COR-L47 (cell line): ENCODE results near the gene RGMA.
A peak's percentile ranks its signal among the peaks of the same experiment; 100 is the strongest.
"Not testable (repeated sequence)": the region's sequence is repeated elsewhere in the genome, so short reads cannot be mapped to it uniquely, and the experiment has no call there.

Source experiments
- DNase-seq: peaks from one replicate; lab custom pipeline; 2025; lab: John Stamatoyannopoulos, UW

RGMA gene

DNA sequence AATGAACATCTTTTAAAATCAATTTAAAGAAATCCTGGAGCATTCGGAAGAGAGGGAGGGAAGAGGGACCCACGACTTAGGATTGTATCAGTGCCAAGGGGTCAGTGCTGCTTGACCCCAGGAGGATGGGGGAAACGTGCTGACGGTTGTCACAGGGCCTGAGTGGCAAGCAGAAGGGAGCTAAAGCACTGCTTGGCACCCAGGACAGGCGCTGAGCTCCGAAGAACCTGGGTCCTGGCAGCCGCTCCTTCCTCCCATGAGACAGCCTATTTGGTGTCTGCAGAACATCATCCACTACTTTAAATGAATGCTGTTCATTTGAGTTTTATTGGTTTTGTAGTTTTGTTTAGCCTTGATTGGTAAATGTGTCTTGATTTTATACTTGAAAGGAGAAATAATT is 54.5 kb downstream of the RGMA start:
- DNase-seq, result no peak

DNA sequence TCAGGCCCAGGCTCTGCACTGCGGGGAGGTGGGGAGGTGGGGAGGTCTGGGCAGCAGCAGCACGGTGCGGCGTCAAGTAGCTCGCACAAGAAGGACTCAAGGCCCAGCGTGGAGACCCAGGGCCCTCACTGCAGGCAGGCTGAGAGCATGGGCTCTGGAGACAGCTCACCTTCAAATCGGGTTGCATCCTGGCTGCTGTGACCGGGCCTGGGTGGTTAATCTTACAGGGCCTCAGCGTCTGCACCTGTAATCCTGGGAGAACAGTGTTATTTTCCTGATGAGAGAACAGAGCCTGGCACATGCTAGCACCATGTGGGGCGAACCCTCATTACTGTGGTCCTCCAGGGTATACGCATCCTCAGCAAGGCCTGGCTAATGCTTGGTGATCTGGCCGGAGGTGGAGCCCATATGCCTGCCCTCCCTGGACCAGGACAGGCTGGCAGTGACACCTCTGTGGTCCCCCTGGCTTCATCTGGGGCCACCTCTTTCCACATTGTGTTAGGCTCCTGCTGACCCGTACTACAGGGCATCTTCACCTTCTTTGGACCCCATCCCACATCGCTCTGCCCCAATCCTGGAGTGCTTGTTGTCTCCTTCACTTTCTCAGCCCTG is 55.5 kb downstream of the RGMA start:
- no peak for DNase-seq

DNA sequence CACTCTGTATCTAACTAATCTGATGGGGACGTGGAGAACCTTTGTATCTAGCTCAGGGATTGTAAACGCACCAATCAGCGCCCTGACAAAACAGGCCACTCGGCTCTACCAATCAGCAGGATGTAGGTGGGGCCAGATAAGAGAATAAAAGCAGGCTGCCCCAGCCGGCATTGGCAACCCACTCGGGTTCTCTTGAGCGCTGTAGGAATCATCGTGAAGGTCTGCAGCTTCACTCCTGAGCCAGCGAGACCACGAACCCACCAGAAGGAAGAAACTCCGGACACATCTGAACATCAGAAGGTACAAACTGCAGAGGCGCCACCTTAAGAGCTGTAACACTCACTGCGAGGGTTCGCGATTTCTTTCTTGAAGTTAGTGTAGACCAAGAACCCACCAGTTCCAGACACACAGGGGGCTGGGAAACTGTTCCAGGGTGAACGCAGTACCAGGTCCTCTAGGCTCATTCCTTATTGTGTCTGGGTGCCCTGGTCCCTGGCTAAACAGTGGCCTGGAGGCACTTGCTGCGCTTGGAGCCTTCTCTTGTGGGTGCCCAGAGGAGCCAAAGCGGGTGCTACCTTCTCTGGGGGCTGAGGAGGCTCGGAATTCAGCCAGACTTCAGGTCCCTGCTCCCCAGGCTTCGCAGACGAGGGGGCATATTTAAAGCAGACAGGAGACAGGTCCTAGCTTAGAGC is 56.4 kb downstream of the RGMA start:
- DNase-seq, result not testable (repeated sequence)

DNA sequence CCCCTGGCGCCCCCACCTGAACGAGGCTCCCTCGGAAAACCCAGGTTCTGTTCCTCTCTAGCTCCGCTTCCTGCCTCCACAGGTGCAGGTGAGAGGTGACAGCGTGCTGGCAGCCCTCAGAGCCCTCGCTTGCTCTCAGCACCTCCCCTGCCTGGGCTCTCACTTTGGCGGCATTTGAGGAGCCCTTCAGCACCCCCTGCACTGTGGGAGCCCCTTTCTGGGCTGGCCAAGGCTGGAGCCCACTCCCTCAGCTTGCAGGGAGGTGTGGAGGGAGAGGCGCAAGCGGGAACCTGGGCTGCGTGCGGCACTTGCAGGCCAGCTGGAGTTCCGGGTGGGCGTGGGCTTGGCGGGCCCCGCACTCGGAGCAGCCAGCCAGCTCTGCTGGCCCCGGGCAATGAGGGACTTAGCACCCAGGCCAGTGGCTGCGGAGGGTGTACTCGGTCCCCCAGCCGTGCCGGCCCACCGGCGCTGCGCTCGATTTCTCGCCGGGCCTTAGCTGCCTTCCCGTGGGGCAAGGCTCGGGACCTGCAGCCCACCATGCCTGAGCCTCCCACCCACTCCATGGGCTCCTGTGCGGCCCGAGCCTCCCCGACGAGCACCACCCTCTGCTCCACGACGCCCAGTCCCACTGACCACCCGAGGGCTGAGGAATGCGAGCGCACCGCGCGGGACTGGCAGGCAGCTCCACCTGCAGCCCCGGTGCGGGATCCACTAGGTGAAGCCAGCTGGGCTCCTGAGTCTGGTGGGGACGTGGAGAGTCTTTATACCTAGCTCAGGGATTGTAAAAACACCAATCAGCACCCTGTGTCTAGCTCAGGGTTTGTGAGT is 57.2 kb downstream of the RGMA start:
- DNase-seq, result not testable (repeated sequence)

DNA sequence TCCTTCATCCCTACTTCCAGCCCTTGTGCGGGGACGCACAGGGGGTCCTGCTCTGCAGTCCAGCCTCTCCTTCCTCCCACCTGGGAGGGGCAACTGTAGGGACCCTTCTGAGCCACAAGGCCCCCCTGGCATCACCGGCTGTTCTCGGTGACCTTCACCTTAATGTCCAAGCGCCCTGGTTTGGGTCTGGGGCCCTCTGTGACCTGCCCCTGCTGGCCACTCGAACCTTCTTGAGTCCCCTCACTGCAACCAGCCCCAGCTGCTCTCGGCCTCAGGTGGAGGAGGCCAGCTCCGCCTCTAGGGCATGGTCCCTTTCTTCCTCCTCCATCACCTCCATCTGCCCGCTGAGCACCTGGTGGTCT is 57.9 kb downstream of the RGMA start:
- DNase-seq, result no peak

DNA sequence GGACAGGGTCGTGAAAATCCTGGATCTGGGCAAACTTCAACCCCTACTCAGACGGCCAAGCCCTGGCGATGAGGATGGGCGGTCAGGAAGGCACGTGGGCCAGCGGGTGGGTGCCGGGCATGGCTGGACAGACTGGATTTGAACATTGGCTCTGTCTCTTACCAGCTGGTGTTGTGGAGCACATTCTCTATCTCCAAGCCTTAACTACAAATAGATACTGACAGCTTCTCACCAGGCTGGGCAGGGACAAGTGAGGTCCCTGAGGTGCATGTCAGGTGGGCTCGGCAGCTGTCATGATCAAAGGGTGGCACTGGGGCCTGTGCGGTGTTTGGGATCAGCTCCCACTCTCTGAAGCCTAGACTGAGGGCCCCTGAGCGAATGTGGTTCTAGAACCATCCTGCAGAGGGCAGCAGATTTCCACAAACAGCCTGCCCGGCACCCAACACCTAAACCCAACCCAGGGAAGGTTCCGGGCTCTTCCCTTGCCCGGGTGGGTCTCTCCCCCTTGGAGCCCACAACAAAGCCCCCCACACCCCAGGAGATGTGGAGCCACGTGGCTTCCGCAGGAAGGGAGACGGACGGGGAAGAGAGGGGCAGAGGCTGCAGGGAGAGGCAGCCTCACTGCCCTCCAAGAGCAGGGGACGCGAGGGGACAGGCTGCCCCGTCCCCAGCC is 58.4 kb downstream of the RGMA start:
- peak; percentile 22 for DNase-seq

DNA sequence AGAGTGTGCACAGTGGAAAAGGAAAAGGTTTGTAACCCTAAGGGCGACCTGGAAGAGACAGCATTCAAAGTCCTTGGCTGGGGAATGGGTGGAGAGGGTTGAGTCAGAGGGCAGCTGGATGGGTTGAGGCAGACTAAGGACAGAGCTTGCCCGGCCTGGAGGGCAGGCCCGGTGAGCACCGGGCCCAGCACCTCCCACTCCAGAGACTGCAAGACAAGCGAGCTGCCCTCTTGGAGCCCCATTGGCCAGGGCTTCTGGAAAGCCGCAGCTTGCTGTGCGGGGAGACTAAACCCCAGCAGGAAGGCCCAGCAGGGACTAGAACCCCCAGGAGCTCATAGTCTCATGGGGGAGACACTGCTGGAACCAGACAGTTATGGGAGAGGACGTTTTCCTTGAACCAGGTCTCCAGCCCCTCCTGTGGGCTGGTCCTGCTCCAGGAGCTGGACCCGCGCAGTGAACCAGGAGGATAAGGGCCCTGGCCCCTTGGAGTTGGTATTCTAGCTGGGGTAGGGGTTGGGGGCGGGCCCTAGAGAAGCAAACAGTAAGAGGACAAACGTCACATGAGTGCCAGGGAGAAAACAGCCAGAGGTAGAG is 59.1 kb downstream of the RGMA start:
- DNase-seq, result no peak

DNA sequence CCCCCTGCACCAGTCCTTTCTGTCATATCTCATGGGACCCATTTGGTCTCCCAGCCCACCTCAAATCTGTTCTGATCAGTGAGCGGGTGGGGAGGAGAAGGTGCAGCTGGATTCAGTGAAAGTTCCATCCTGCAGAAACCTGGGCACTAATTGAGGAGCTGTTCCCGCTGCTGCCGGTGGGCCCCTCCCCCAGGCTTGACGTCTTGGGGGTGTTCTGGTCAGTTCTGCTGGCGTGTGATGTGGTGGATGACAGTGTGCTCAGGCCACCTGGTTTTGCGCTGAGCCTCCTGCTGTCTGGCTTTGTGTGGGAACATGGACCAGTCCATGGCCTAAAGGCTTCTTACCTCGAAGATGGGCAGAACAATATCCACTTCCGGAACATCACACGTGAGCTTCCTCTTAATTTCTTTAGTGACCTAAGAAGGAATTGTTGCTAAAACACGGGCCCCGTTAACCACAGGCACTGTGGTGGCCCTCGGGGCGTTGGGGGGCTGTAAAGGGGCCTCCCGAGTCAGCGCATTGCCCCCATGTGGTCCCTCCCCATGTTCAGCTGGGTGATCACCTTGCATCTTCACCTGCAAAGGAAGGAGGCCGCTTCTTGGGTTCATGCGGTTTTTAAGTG is 59.7 kb downstream of the RGMA start:
- no peak for DNase-seq

DNA sequence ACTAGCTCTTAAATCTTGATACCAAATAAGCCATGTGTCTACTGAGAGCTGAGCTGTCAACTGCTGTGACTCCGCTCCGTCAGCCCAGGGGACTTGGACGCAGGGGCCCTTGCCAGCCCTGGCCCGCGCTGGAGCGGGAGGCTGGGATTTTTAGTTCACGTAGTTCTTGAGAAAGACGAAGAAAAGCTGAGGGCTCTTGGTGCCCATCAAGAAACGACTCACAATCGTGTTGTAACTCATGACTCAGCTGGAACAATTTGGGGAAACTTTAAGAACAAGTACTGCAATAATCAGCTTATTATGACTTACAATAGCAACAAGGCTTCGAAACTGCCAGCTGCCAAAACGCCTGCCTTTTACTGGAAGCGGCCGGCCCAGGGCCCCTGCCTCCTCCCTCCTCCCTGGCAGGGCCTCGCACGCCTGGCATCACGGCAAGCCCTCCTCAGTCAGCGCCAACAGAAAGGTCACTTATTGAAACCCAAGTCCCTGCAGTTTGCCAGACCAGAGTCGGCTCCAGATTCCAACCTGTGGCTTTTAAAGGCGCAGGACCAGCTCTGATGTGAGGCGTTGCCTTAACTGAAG is 60.3 kb downstream of the RGMA start:
- no peak for DNase-seq

DNA sequence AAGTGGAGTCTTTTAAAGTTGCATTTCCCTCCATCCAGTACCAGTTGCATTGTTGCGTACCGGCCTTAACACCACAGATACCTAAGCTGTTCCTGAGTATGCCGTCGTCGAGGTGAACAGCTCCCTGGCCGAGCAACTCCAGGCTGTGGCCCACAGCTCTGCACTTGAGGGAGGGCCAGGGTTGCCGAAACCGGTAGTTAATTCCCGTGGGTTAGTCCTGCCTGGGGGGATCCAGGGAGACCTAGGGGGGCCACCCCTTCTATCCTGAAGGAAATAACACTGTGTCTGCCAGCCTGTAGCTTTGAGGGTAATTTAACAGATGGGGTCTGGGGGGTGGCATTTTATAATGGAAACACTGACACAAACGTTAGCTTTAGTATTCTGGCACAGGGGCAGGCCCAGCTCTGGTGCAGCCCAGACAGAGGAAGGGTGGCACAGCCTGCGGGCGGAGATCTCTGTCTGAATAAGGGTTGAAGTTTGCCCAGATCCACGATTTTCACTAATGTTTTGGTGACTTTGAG is 60.8 kb downstream of the RGMA start:
- DNase-seq, result no peak

DNA sequence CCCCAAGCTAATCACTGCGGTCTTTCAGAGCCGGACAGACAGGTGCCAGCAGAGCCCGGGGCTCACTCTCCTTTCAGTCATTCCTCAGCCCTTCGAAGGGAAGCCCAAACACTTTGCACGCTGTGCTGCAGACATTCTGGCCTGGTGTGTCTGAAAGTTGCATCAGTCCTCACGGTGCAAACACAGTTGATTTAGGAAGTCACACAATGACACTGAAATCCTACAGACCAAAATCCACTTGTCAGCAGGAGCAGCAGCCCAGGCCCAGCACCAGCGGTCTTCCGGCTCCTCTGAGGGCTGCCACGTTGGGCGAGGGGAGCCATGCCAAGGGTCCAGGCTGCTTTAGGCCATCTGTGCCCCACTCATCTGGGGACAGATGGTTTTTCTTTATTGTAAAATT is 61.6 kb downstream of the RGMA start:
- DNase-seq, result no peak

DNA sequence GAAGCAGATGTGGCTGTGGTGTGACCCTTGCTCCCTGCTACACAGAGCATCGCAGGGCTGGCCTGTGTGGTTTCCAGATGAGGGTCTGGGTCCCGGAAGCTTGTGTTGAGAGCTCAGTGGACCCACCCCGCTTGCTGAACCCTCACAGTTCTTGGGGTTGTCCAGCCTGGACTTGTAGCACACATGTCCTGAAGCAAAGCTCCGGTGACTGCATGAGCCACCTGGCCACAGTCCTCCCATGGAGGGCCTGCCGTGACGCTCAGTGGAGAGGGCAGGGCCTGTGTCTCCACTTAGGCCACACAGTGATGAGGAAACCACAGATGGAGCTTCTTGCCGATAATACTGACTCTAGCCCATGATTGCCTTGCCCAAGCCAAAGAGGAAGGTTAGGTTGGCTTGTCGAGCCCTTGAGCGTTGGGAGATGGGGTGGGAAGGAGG is 62.6 kb downstream of the RGMA start:
- no peak for DNase-seq

DNA sequence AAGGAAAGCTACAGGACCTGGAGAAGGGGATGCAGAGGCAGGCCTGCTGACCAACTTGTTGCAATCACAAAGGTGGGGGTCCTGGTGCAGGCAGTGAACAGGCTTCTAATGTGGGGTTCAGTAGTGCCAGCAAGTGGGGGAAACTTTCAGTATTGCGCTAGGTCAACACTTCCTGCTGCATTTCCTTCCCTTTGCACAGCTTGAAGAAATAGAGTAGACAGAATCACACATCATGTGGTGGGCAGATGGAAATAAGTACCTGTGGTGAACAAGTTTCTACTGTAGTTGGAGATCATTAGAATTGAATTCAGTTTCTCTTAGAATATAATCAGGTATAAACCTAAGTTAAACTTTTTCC is 63.4 kb downstream of the RGMA start:
- DNase-seq, result no peak

DNA sequence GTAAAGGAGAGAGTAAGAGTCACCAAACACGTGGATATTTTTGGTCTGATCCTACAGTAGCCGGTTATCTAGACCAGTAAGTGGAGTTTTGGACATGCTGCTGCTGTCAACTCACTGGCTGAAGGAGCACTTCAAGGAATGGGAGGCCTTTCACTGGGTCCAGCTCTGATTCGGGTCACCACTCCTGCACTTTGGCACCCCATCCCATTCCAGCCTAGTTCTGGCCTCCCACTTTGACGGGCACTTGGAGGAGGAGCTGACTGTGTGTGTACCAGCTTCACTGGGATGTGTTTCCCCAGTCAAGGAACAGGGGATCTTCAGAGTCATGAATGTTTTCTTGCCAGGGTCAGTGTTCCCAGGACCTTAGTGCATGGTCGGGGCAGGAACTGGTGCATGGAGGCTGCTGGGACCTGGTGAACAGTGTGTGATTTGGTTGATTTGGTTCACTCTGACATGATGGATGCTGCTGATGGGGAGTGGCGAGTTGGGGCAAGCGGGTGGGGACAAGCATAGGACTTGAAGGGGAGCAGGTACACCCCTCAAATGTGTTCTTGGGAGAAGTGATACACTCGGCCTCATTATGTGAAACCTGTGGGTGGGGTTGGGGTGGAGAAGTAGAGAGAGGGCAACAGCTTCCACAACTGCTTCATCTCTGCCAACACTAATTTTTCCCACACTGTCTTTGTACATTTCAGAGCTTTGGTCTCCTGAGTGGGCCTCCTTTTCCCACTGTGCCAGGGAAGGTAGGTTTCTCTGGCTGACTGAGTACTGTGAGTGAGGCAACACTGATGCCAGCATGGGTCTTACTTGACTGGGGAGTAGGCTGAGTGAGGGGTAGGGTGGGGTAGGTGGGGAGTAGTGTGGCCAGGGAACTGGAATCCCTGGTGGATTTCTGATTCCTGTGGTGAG is 64.0 kb downstream of the RGMA start:
- no peak for DNase-seq

DNA sequence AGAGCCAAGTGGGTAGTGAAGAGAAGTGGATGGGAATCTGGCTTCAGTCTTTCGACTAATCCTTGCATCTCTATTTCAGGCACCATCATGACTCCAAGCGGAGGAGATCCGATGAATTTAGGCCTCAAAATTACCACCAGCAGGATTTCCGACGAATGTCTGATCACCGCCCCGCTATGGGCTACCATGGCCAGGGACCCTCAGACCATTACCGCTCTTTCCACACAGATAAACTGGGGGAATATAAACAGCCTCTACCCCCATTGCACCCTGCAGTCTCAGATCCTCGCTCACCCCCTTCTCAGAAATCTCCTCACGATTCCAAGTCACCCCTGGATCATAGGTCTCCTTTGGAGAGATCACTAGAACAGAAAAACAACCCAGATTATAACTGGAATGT is 64.7 kb downstream of the RGMA start:
- no peak for DNase-seq

DNA sequence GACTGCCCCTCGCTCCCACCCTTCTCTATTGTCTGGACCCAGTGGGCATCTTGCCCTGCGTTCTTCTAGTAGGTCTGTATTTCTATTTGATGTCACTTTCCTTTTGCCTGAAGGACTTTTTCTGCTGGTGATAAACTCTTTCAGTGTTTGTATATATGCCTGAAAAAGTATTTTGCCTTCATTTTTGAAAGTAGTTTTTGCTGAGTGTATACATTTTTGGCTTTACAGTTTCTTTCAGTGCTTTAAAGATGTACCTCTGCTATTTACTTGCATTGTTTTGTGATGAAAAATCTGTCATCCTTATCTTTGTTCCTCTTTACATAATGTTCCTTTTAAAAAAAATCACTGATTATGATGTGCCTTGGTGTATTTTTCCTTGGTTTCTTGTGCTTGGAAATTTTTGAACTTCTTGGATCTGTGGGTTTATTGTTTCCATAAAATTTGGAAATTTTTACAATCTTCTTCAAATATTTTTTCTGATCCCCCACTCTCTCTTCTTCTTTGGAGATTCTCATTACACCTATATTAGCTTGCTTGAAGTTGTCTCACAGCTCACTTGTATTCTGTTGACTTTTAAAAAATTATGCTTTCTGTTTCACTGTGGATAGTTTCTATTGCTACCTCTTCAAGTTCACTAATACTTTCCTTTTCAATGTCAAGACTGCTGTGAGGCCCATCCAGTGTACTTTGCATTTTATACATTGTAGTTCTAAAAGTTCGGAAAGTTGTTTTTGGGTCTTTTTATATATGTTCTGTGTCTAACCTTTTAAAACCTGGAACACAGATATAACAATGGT is 67.8 kb downstream of the RGMA start:
- DNase-seq, result no peak

DNA sequence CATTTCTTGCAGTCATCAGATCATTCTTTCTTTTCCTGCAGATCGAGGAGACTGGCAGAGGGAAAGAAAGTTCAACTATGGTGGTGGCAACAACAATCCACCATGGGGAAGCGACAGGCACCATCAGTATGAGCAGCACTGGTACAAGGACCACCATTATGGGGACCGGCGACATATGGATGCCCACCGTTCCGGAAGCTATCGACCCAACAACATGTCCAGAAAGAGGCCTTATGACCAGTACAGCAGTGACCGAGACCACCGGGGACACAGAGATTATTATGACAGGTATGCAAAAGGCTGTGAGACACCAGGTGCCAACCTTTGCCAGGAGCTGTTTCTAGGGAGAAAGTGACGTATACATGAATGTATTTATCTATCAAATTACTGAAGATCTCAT is 69.0 kb downstream of the RGMA start:
- DNase-seq, result no peak

DNA sequence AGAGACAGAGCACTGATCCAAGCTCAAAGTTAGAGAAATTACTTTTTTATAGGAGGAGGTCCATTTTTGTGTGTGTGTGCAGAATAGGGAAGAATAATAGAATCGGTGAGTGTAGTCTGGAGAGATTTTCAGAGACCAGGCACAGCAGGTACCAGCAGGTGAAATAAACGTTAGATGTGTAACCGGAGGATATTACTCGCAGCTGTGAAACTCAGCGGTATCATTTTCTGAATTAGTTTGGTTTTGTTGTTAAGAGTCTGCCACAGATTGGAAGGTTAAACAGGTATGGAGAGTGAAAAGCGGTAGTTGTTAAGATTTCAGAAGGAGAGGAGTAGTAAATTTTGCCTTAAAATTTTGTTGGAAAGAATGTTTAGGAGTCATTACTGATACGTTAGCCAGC is 69.9 kb downstream of the RGMA start:
- no peak for DNase-seq

DNA sequence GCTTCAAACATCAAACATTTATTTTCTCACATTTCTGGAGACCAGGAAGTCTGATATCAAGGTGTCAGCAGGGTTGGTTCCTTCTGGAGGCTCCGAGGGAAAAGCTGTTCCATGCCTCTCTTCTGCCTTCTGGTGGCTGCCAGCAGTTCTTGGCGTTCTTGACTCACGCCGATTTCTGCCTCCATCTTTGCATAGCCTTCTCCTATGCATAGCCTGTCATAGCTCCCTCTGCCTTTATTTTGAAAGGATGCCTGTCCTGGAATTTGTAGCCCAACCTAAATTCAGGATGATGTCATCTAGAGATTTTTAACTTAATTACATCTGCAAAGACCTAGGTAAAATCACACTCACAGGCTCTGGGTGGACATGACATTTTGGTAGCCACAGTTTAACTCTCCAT is 70.4 kb downstream of the RGMA start:
- DNase-seq, result no peak
